Breast epithelium (tissue), 3 donors: ENCODE data around the gene GATAD2A.

Experiments used
- CTCF ChIP-seq, 3 donors: fragments of 450-650 bp; IDR thresholded peaks; one replicate each; pipeline ENCODE4 v1.5.1; 2016 to 2017; ENCODE audit warnings: antibody characterized with exemption in 3 of 3, mild to moderate bottlenecking in 3 of 3, moderate library complexity in 3 of 3
- POLR2A ChIP-seq: fragments of 450-650 bp; IDR thresholded peaks from one replicate; pipeline ENCODE4 v1.6.1; 2016; ENCODE audit warnings: antibody characterized with exemption, mild to moderate bottlenecking, moderate library complexity
- POLR2AphosphoS5 ChIP-seq, 3 donors: sonication (generic); formaldehyde crosslinking; IDR thresholded peaks; one replicate each; pipeline ENCODE4 v1.6.1; 2017; ENCODE audit warnings: antibody characterized with exemption in 3 of 3

GRCh38 chr19:19421299-19421696 is 15.8 kb downstream of the GATAD2A start:
- TF ChIP-seq CTCF (IDR thresholded peaks at IDR 0.05), result no peak
- TF ChIP-seq POLR2A, result no peak
- TF ChIP-seq POLR2AphosphoS5 (IDR thresholded peaks at IDR 0.05), result no peak
